ENCODE data around the gene S100A1. TPM values are rescaled to one million over a fixed set of nuclear protein-coding genes. Genes with fewer than 3 reads are reported as not detected.

Gene S100A1
- total and polyA plus RNA-seq, 2 of the 8 experiments (the other 6 are each of a cell fraction or from before 2014, with no cell fraction given): 2.0 TPM; not detected in 1

GRCh38 chr1:153639280-153639679 lies 11.0 kb downstream of the S100A1 start:
- Histone ChIP-seq H3K23me2 (ENCODE audit: low read depth, low read length) (no peaks in the 10 kb centered on the region), H3K27me3 (replicated peaks in 1 of 4; ENCODE audit: control insufficient read depth in 3 of 4, extremely low read depth in 1 of 4, insufficient read depth in 3 of 4, low read length in 3 of 4) (no peaks in the 10 kb centered on the region), H4K5ac (ENCODE audit: insufficient read length, low read depth, low read length) (no peak overlapping the region), H2AK5ac (ENCODE audit: low read depth, low read length) (no peak overlapping the region), H3K9me3 (ENCODE audit: insufficient read depth in 2 of 2, low read depth in 1 of 2, low read length in 1 of 2) (no peaks in the 10 kb centered on the region), H3K9ac (replicated peaks in 1 of 4; ENCODE audit: extremely low read depth in 1 of 4, low read depth in 3 of 4, low read length in 3 of 4) (no peak overlapping the region), H2BK20ac (ENCODE audit: low read length) (no peak overlapping the region), H3K79me2 (ENCODE audit: control insufficient read depth in 1 of 2, insufficient read depth in 2 of 2, low read length in 2 of 2) (peaks cover 0 to 47% of the 10 kb centered on the region in 2 experiments; a peak in 3 of 4 replicates), H2BK120ac (replicated peaks; ENCODE audit: low read depth, low read length) (no peak overlapping the region), H2BK12ac (ENCODE audit: low read depth, low read length) (no peak overlapping the region), H3K4me2 (ENCODE audit: insufficient read depth in 1 of 2, low read depth in 2 of 2, low read length in 2 of 2) (no peak overlapping the region), H2BK5ac (ENCODE audit: low read depth, low read length) (no peak overlapping the region), H4K91ac (replicated peaks; ENCODE audit: insufficient read length, low read length) (no peak overlapping the region), H3K27ac (ENCODE audit: low read depth, low read length) (no peak overlapping the region), H3K14ac (ENCODE audit: insufficient read length) (no peak overlapping the region), H4K20me1 (replicated peaks in 1 of 2; ENCODE audit: control insufficient read depth in 1 of 2, insufficient read depth in 2 of 2, low read length in 2 of 2) (peaks cover 4 to 6% of the 10 kb centered on the region in 2 experiments), H3K23ac (ENCODE audit: insufficient read length) (no peak overlapping the region), H3K4me3 (ENCODE audit: extremely low read depth in 1 of 4, insufficient read depth in 2 of 4, low read depth in 3 of 4, low read length in 4 of 4) (no peak overlapping the region), H3K79me1 (ENCODE audit: low read depth, low read length) (no peaks in the 10 kb centered on the region), H3K36me3 (ENCODE audit: control insufficient read depth in 2 of 4, insufficient read depth in 4 of 4, low read length in 3 of 4) (peaks cover 56 to 85% (median 76%) of the 10 kb centered on the region in 4 experiments), H4K8ac (ENCODE audit: extremely low read depth, insufficient read depth, low read length) (no peak overlapping the region), H3K4ac (replicated peaks; ENCODE audit: insufficient read length, low read depth, low read length) (no peak overlapping the region), H3K56ac (replicated peaks; ENCODE audit: insufficient read length, low read depth, low read length) (no peak overlapping the region), H2AFZ (ENCODE audit: low read length) (no peak overlapping the region), H2BK15ac (ENCODE audit: low read length) (no peak overlapping the region), H3K4me1 (replicated peaks in 1 of 4; ENCODE audit: control insufficient read depth in 3 of 4, insufficient read depth in 4 of 4, low read length in 3 of 4) (no peaks in the 10 kb centered on the region), H3K18ac (ENCODE audit: extremely low read depth, low read length) (no peak overlapping the region)
- CTCF ChIA-PET (ENCODE audit: partially characterized antibody): interaction anchor here (0.6 to 5.4 kb wide), 2 partner anchors 11 to 38 kb away, joined by 3 to 28 read pairs; partner anchors contain the start of genes S100A1 and S100A13
- DNase-seq (ENCODE audit: low read depth in 1 of 2, low spot score in 2 of 2): no peak
- POLR2A ChIA-PET (ENCODE audit: partially characterized antibody): interaction anchor here (1.1 to 16.2 kb wide), 6 partner anchors 7 to 120 kb away, joined by 3 to 343 read pairs (median 18); partner anchors contain the start of genes ILF2, S100A1, S100A13 and SNAPIN
- FAIRE-seq: no peak
- WGBS, 2 experiments (ENCODE audit: extremely low coverage in 1 of 2, insufficient coverage in 1 of 2, insufficient read length in 1 of 2, insufficient replicate concordance in 2 of 2, low coverage in 1 of 2, low lambda C conversion rate in 2 of 2, missing lambda C conversion rate in 1 of 2): 88% methylated on average over 3 of the region's 3 CpGs; no CpG with 5 or more reads in 1 of the 2 experiments
- TF ChIP-seq EP300 (IDR thresholded peaks at IDR 0.05; ENCODE audit: borderline replicate concordance in 1 of 2, low read depth in 2 of 2, low read length in 2 of 2): no peak

Data from H1 (cell line).